Immature natural killer cell (primary cell): ENCODE data around the gene RASSF10. TPM values are rescaled to one million over a fixed set of nuclear protein-coding genes. Genes with fewer than 3 reads are reported as not detected.

Source experiments
- DNase-seq, 3 donors: peaks; one replicate each; pipeline ENCODE4 v3.0.0; 2022; ENCODE audit warnings: mixed read lengths in 1 of 3
- H3K27ac Mint-ChIP-seq, 6 donors: one replicate each; pipeline ENCODE4 v1.8.0; 2020; ENCODE audit warnings: mixed read lengths in 6 of 6, mild to moderate bottlenecking in 5 of 6, inconsistent platforms in 4 of 6, moderate library complexity in 3 of 6
- H3K27me3 Mint-ChIP-seq, 3 donors: one replicate each; pipeline ENCODE4 v1.8.0; 2020 to 2021; ENCODE audit warnings: low read depth in 3 of 3, mild to moderate bottlenecking in 3 of 3, mixed read lengths in 3 of 3, moderate library complexity in 3 of 3, inconsistent platforms in 1 of 3
- H3K36me3 Mint-ChIP-seq, 3 donors: one replicate each; pipeline ENCODE4 v1.8.0; 2020; ENCODE audit warnings: mixed read lengths in 3 of 3, inconsistent platforms in 2 of 3, mild to moderate bottlenecking in 2 of 3
- H3K4me1 Mint-ChIP-seq, 2 donors: one replicate each; pipeline ENCODE4 v1.8.0; 2020; ENCODE audit warnings: inconsistent platforms in 2 of 2, mild to moderate bottlenecking in 2 of 2, mixed read lengths in 2 of 2, moderate library complexity in 1 of 2
- H3K4me3 Mint-ChIP-seq, 5 donors: one replicate each; pipeline ENCODE4 v1.8.0; 2020; ENCODE audit warnings: mild to moderate bottlenecking in 5 of 5, mixed read lengths in 5 of 5, inconsistent platforms in 3 of 5, moderate library complexity in 3 of 5
- H3K9me3 Mint-ChIP-seq, 6 donors: one replicate each; pipeline ENCODE4 v1.8.0; 2020; ENCODE audit warnings: mild to moderate bottlenecking in 6 of 6, mixed read lengths in 6 of 6, inconsistent platforms in 4 of 6, moderate library complexity in 3 of 6
- polyA plus RNA-seq, 3 donors: library from polyadenylated mRNA; unstranded; fragments of 300-500 nt; fragmentation: Illumina TruSeq; gene quantifications; one replicate each; pipeline ENCODE4 v1.2.3, GENCODE V29; 2021

The RASSF10 gene
- polyA plus RNA-seq, 3 donors from 2014 or later: not detected

- Mint-ChIP-seq H3K27ac (no peak overlapping the region), H3K36me3 (no peaks in the 10 kb centered on the region), H3K4me1 (no peaks in the 10 kb centered on the region), H3K27me3 (peaks cover 9 to 15% (median 13%) of the 10 kb centered on the region in 3 donors), H3K9me3 (no peaks in the 10 kb centered on the region), H3K4me3 (no peak overlapping the region)
- no peak for DNase-seq
These were observed 7.3 kb downstream of the RASSF10 start for GRCh38 chr11:13016415-13016814.

- no peak overlapping the region for H3K4me3 Mint-ChIP-seq
- peaks cover 9 to 19% (median 9%) of the 10 kb centered on the region in 3 donors for H3K27me3 Mint-ChIP-seq
- no peak for DNase-seq
- H3K9me3 Mint-ChIP-seq: no peaks in the 10 kb centered on the region
- no peaks in the 10 kb centered on the region for H3K36me3 Mint-ChIP-seq
- no peak overlapping the region for H3K27ac Mint-ChIP-seq
- H3K4me1 Mint-ChIP-seq: no peaks in the 10 kb centered on the region
These were observed 10.2 kb downstream of the RASSF10 start for GRCh38 chr11:13019313-13019712.

DNA sequence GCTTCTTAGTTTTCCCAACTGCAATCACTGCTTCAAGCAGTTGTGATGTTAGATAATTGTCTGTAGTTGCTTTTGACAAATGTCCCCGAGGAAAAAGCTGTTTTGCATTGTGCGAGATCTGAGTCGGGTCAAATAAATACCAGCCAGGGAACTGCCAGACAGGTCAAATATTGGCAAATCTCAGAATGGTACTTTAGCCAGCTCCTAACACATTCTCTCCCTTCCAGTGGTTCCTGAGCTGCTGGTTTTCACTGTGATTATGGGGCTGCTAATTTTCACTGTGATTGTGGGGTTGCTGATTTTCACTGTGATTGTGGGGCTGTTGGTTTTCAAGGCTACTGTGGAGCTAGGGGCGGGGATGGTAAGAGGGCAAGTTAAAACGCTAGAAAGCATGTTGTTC lies 14.3 kb downstream of the RASSF10 start:
- H3K36me3 Mint-ChIP-seq: no peaks in the 10 kb centered on the region
- H3K4me1 Mint-ChIP-seq: no peaks in the 10 kb centered on the region
- no peaks in the 10 kb centered on the region for H3K9me3 Mint-ChIP-seq
- no peak for DNase-seq
- H3K4me3 Mint-ChIP-seq: no peak overlapping the region
- H3K27me3 Mint-ChIP-seq: peaks cover 4 to 14% (median 5%) of the 10 kb centered on the region in 3 donors
- no peak overlapping the region for H3K27ac Mint-ChIP-seq

DNA sequence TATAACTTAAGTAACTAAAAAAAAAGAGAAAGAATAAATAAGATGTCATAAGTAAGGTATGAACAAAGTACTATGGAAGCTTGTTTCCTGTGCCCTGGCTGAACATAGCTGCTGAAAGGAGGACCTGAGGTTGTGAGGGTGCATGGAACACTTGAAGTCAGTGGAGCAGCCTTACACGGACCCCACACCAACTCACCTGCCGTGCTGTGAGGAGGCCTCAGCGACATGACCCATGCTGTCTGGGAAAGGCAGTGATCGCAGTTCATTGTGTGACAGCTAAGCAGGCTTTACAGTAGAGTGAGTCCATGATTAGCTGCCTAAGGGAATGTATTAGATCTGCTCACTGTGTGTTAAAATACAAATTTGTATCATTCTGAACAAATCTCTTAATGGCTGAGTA lies 17.6 kb downstream of the RASSF10 start:
- no peak for DNase-seq
- Mint-ChIP-seq H3K9me3 (no peaks in the 10 kb centered on the region), H3K36me3 (no peaks in the 10 kb centered on the region), H3K27ac (no peak overlapping the region), H3K27me3 (peaks cover 2 to 7% (median 3%) of the 10 kb centered on the region in 3 donors), H3K4me1 (no peaks in the 10 kb centered on the region), H3K4me3 (no peak overlapping the region)

GRCh38 chr11:13028322-13028721 lies 19.2 kb downstream of the RASSF10 start:
- H3K4me1 Mint-ChIP-seq: no peaks in the 10 kb centered on the region

DNA sequence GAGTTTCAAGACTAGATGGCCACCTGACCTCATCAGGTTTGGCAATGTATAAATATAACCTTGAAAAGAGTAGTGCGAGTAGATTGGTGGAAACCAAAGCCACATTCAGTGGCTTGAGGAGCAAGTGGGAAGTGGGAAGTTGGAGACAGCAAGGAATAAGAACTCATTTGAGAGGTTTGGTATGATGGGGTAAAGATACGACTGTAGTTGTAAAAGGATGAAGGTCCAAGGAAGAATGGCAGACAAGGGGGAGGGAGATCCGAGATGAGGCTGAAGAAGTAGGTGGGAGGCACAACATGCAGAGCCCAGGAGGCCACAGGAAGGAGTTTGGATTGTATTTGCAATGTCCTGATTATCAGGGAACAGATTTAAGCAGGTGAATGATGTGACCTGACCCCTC lies 20.8 kb downstream of the RASSF10 start:
- peaks cover 0 to under 1% (median 0%) of the 10 kb centered on the region in 3 donors for H3K27me3 Mint-ChIP-seq
- no peak for DNase-seq
- no peaks in the 10 kb centered on the region for H3K36me3 Mint-ChIP-seq
- H3K9me3 Mint-ChIP-seq: no peaks in the 10 kb centered on the region
- H3K4me1 Mint-ChIP-seq: no peaks in the 10 kb centered on the region
- no peak overlapping the region for H3K27ac Mint-ChIP-seq
- H3K4me3 Mint-ChIP-seq: no peak overlapping the region

More at GRCh38 chr11:13028322-13028721, 19.2 kb downstream of the RASSF10 start:
- Mint-ChIP-seq H3K9me3 (no peaks in the 10 kb centered on the region), H3K27ac (no peak overlapping the region), H3K36me3 (no peaks in the 10 kb centered on the region), H3K27me3 (peaks cover 0 to 3% (median 2%) of the 10 kb centered on the region in 3 donors), H3K4me3 (no peak overlapping the region)
- DNase-seq: no peak

- no peaks in the 10 kb centered on the region for H3K9me3 Mint-ChIP-seq
- no peak overlapping the region for H3K4me3 Mint-ChIP-seq
These were observed 21.7 kb downstream of the RASSF10 start for GRCh38 chr11:13030857-13031256.

DNA sequence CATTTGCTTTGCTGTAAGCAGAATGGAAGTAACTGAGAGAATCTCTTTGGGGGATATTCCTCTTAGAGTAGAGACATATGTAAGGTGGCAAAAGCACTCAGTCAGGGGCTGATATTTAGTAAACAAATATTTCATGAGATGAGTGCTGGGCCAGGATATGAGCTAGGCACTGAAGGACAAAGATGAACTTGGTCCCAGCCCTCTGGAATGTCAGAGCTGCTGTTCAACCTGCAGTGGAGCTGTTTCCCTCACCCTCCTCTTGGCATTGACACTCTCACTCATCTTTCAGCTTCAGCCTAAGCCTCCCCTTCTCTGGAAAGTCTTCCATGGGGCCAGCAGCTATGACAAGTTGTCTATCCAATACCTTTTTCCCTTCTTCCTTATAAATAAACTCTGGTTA lies 22.2 kb downstream of the RASSF10 start:
- Mint-ChIP-seq H3K27ac (no peak overlapping the region), H3K4me1 (no peaks in the 10 kb centered on the region), H3K4me3 (no peak overlapping the region), H3K9me3 (no peaks in the 10 kb centered on the region), H3K36me3 (no peaks in the 10 kb centered on the region), H3K27me3 (peaks cover 0 to 3% (median 0%) of the 10 kb centered on the region in 3 donors)
- no peak for DNase-seq

More at GRCh38 chr11:13030857-13031256, 21.7 kb downstream of the RASSF10 start:
- DNase-seq: no peak
- Mint-ChIP-seq H3K4me1 (no peaks in the 10 kb centered on the region), H3K27me3 (peaks cover 0 to 3% (median 0%) of the 10 kb centered on the region in 3 donors), H3K36me3 (no peaks in the 10 kb centered on the region), H3K27ac (no peak overlapping the region)

- H3K36me3 Mint-ChIP-seq: no peaks in the 10 kb centered on the region
- H3K4me3 Mint-ChIP-seq: no peak overlapping the region
- no peak for DNase-seq
- H3K27me3 Mint-ChIP-seq: peaks cover 0 to 6% (median 2%) of the 10 kb centered on the region in 3 donors
- no peaks in the 10 kb centered on the region for H3K4me1 Mint-ChIP-seq
- no peaks in the 10 kb centered on the region for H3K9me3 Mint-ChIP-seq
- no peak overlapping the region for H3K27ac Mint-ChIP-seq
These were observed 24.8 kb downstream of the RASSF10 start for GRCh38 chr11:13033760-13034533.

- H3K9me3 Mint-ChIP-seq: no peaks in the 10 kb centered on the region
- DNase-seq: no peak
- H3K27me3 Mint-ChIP-seq: peaks cover 0 to 14% (median 7%) of the 10 kb centered on the region in 3 donors
- H3K4me1 Mint-ChIP-seq: no peaks in the 10 kb centered on the region
- no peak overlapping the region for H3K4me3 Mint-ChIP-seq
- H3K36me3 Mint-ChIP-seq: no peaks in the 10 kb centered on the region
- no peak overlapping the region for H3K27ac Mint-ChIP-seq
These were observed 26.6 kb downstream of the RASSF10 start for GRCh38 chr11:13035711-13036110.

DNA sequence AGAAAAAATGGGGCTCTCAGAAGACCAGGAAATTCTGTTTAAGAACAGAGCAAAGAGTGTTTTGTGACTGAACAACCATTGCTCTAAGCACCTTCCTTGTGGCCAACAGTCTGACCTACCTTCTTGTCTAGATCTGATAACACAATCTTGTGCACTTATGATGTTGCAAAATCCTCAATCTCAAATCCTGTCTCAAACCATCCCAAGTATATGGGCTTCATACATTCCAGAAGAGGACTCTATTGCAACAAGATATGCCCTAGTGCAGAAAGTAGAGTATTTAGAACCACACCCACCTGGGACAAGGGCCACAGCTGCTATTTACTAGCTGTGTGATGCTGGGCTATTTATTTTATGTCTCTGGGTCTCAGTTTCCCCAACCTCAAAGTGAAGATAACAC lies 27.1 kb downstream of the RASSF10 start:
- H3K27me3 Mint-ChIP-seq: peaks cover 4 to 16% (median 8%) of the 10 kb centered on the region in 3 donors
- no peaks in the 10 kb centered on the region for H3K9me3 Mint-ChIP-seq
- no peak overlapping the region for H3K27ac Mint-ChIP-seq
- no peaks in the 10 kb centered on the region for H3K36me3 Mint-ChIP-seq
- DNase-seq: no peak
- no peak overlapping the region for H3K4me3 Mint-ChIP-seq
- H3K4me1 Mint-ChIP-seq: no peaks in the 10 kb centered on the region

- Mint-ChIP-seq H3K27me3 (peaks cover 4 to 21% (median 13%) of the 10 kb centered on the region in 3 donors), H3K27ac (no peak overlapping the region), H3K9me3 (no peaks in the 10 kb centered on the region), H3K4me3 (no peak overlapping the region), H3K4me1 (no peaks in the 10 kb centered on the region), H3K36me3 (no peaks in the 10 kb centered on the region)
- DNase-seq: no peak
These were observed 29.2 kb downstream of the RASSF10 start for GRCh38 chr11:13038366-13038765.

- Mint-ChIP-seq H3K4me3 (no peak overlapping the region), H3K36me3 (no peaks in the 10 kb centered on the region), H3K27ac (no peak overlapping the region), H3K27me3 (peaks cover 4 to 22% (median 13%) of the 10 kb centered on the region in 3 donors), H3K9me3 (no peaks in the 10 kb centered on the region), H3K4me1 (no peaks in the 10 kb centered on the region)
- no peak for DNase-seq
These were observed 30.0 kb downstream of the RASSF10 start for GRCh38 chr11:13039126-13039525.

GRCh38 chr11:13040969-13041561 lies 31.9 kb downstream of the RASSF10 start:
- Mint-ChIP-seq H3K36me3 (no peaks in the 10 kb centered on the region), H3K9me3 (no peaks in the 10 kb centered on the region), H3K27ac (no peak overlapping the region), H3K4me3 (no peak overlapping the region), H3K27me3 (peaks cover 4 to 19% (median 13%) of the 10 kb centered on the region in 3 donors), H3K4me1 (no peaks in the 10 kb centered on the region)
- DNase-seq: no peak
